K562 (cell line): ENCODE results near the gene DBNDD2. TPM values are rescaled to one million over a fixed set of nuclear protein-coding genes. Genes with fewer than 3 reads are reported as not detected.

Source experiments
- BCOR ChIP-seq: fragments of 450-650 bp; IDR thresholded peaks from 2 replicates; pipeline ENCODE4 v1.6.1; 2016
- EP400 ChIP-seq: fragments of 450-650 bp; IDR thresholded peaks from 2 replicates; pipeline ENCODE4 v1.6.1; 2017; ENCODE audit warnings: antibody characterized with exemption, mild to moderate bottlenecking, moderate library complexity
- FOXJ3 ChIP-seq: sonication (generic); formaldehyde crosslinking; IDR thresholded peaks from 2 replicates; pipeline ENCODE4 v1.4.0; 2020; ENCODE audit warnings: mild to moderate bottlenecking, missing genetic modification reagents
- FOXK2 ChIP-seq, 2 experiments: fragments of 450-650 bp; IDR thresholded peaks in 1 of 2; conservative IDR thresholded peaks in 1 of 2; 2 replicates each; pipeline ENCODE4 v1.6.1; 2016; ENCODE audit warnings: low read depth in 2 of 2, mild to moderate bottlenecking in 1 of 2
- HMGXB4 ChIP-seq: sonication (generic); formaldehyde crosslinking; IDR thresholded peaks from 2 replicates; pipeline ENCODE4 v1.8.1; 2023; ENCODE audit warnings: mild to moderate bottlenecking, missing genetic modification reagents
- JUN ChIP-seq, 2 experiments: sonication (generic) in 1 of 2; formaldehyde crosslinking in 1 of 2; IDR thresholded peaks; 2 replicates each; pipeline versions ENCODE4 v1.6.1 to v1.8.0; 2012 to 2022; ENCODE audit warnings: borderline replicate concordance in 2 of 2, mild to moderate bottlenecking in 2 of 2, improper control_type of control experiment in 1 of 2, low read depth in 1 of 2, low read length in 1 of 2, missing genetic modification reagents in 1 of 2
- KLF1 ChIP-seq: fragments of 450-650 bp; IDR thresholded peaks from 2 replicates; pipeline ENCODE4 v1.6.1; 2016; ENCODE audit warnings: missing genetic modification characterization, missing compliant biosample characterization
- MAFG ChIP-seq: fragments of 450-650 bp; conservative IDR thresholded peaks from 2 replicates; pipeline ENCODE4 v1.6.1; 2016; ENCODE audit warnings: missing genetic modification characterization, missing compliant biosample characterization
- MCM3 ChIP-seq: fragments of 450-650 bp; IDR thresholded peaks from 2 replicates; pipeline ENCODE4 v1.6.1; 2016
- MEF2D ChIP-seq: conservative IDR thresholded peaks from 2 replicates; pipeline ENCODE4 v1.6.1; 2016; ENCODE audit warnings: low read depth, missing genetic modification characterization, missing compliant biosample characterization
- MEIS2 ChIP-seq: fragments of 450-650 bp; IDR thresholded peaks from 2 replicates; pipeline ENCODE4 v1.6.1; 2014; ENCODE audit warnings: mild to moderate bottlenecking; ENCODE audit not compliant: partially characterized antibody
- MXI1 ChIP-seq: IDR thresholded peaks from 2 replicates; pipeline ENCODE4 v1.6.1; 2011; ENCODE audit warnings: low read depth, mild to moderate bottlenecking, improper control_type of control experiment, low read length
- NCOA2 ChIP-seq, 2 experiments: fragments of 450-650 bp; IDR thresholded peaks; 2 replicates each; pipeline ENCODE4 v1.6.1; 2018; ENCODE audit warnings: mild to moderate bottlenecking in 2 of 2, moderate library complexity in 1 of 2; ENCODE audit not compliant: partially characterized antibody in 2 of 2
- NCOA6 ChIP-seq: fragments of 450-650 bp; IDR thresholded peaks from 2 replicates; pipeline ENCODE4 v1.6.1; 2017; ENCODE audit warnings: mild to moderate bottlenecking
- POLR2A ChIP-seq: fragments of 450-650 bp; conservative IDR thresholded peaks from 2 replicates; pipeline ENCODE4 v1.6.1; 2016
- RHOXF2B ChIP-seq: fragments of 250-450 bp; sonication (Bioruptor Pico); conservative IDR thresholded peaks from 2 replicates; pipeline ENCODE4 v1.5.1; 2021
- SMARCA4 ChIP-seq: fragments of 450-650 bp; IDR thresholded peaks from 2 replicates; pipeline ENCODE4 v1.6.1; 2016
- SMC3 ChIP-seq: conservative IDR thresholded peaks from 2 replicates; pipeline ENCODE4 v1.6.1; 2011; ENCODE audit warnings: low read depth, low read length, improper control_type of control experiment; ENCODE audit not compliant: insufficient read depth
- TAL1 ChIP-seq: fragments of 450-650 bp; IDR thresholded peaks from 2 replicates; pipeline ENCODE4 v1.6.1; 2016; ENCODE audit warnings: mild to moderate bottlenecking
- TCF7 ChIP-seq: sonication (generic); IDR thresholded peaks from 2 replicates; pipeline ENCODE4 v1.6.1; 2016; ENCODE audit warnings: antibody characterized with exemption, borderline replicate concordance
- ZMIZ1 ChIP-seq, 2 experiments: fragments of 150-350 bp in 1 of 2; IDR thresholded peaks; 2 replicates each; pipeline ENCODE4 v1.6.1; 2012 to 2016; ENCODE audit warnings: low read depth in 2 of 2, low read length in 2 of 2, mild to moderate bottlenecking in 1 of 2, moderate library complexity in 1 of 2
- ZNF280B ChIP-seq: fragments of 250-450 bp; sonication (Bioruptor Pico); IDR thresholded peaks from 2 replicates; pipeline ENCODE4 v1.5.1; 2021; ENCODE audit warnings: mild to moderate bottlenecking
- ZNF707 ChIP-seq: fragments of 250-450 bp; sonication (Bioruptor Pico); conservative IDR thresholded peaks from 2 replicates; pipeline ENCODE4 v1.8.0; 2022; ENCODE audit warnings: inconsistent platforms, mild to moderate bottlenecking, moderate library complexity
- polyA plus RNA-seq, 8 experiments: library from polyadenylated mRNA; depleted of rRNA in 4 of 8; stranded (reverse) in 5 of 8; unstranded in 3 of 8; fragments of >200 nt; fragmentation: Nextera tagmentation in 2 of 8; fragmentation: Illumina TruSeq in 1 of 8; extraction: Ambion mirVana in 2 of 8; extraction: Trizol in 1 of 8; gene quantifications; 2 replicates each; pipeline versions ENCODE4 v1.2.1 to v1.2.3, GENCODE V29; 2011 to 2014; ENCODE audit warnings: inconsistent platforms in 1 of 8, missing spikeins in 1 of 8
- total RNA-seq, 7 experiments: library from RNA; depleted of rRNA in 6 of 7; stranded (reverse); fragments of >200 nt in 6 of 7; fragmentation: Illumina TruSeq in 2 of 7; extraction: Trizol in 2 of 7; gene quantifications; 2 replicates each; pipeline versions ENCODE4 v1.2.1 to v1.2.3, GENCODE V29; 2011 to 2021; ENCODE audit warnings: low replicate concordance in 1 of 7

The DBNDD2 gene
- total and polyA plus RNA-seq, 9 of the 15 experiments (the other 6 are each of a cell fraction or from before 2014, with no cell fraction given) = 12.8 to 64.0 (median 35.8) TPM

- no peak for TF ChIP-seq ZNF707 (CRISPR knock-in tag)
- TF ChIP-seq KLF1 (tag) = no peak
- TF ChIP-seq FOXK2 (conservative IDR thresholded peaks at IDR 0.05 in 1 of 2, IDR thresholded peaks at IDR 0.05 in 1 of 2; ENCODE audit: low read depth in 2 of 2) = 0 out of 4 replicates have a peak, but pooled peaks of 1 of the 2 experiments have one; percentile 18
- peak; percentile 54 for TF ChIP-seq MAFG
- no peak for TF ChIP-seq BCOR
- no peak for TF ChIP-seq NCOA2 (IDR thresholded peaks at IDR 0.05; ENCODE audit: partially characterized antibody in 2 of 2)
- TF ChIP-seq SMARCA4 = peak; percentile 41; the same call in 1 of the 2 replicates
- no peak for TF ChIP-seq TCF7
- TF ChIP-seq NCOA6 = no peak
- TF ChIP-seq TAL1 = peak; percentile 62
- TF ChIP-seq POLR2A = 0 out of 2 replicates have a peak, but pooled peaks have one; percentile 48
- no peak for TF ChIP-seq ZNF280B
- TF ChIP-seq HMGXB4 (CRISPR knock-in tag) = no peak
- TF ChIP-seq EP400 = peak; percentile 76
- TF ChIP-seq SMC3 = 0 out of 2 replicates have a peak, but pooled peaks have one; percentile 10
- no peak for TF ChIP-seq MCM3
- no peak for TF ChIP-seq ZMIZ1 (IDR thresholded peaks at IDR 0.05; ENCODE audit: low read depth in 2 of 2, low read length in 2 of 2)
- no peak for TF ChIP-seq MEF2D (tag)
- no peak for TF ChIP-seq FOXJ3
- TF ChIP-seq MEIS2 = peak; percentile 46
- no peak for TF ChIP-seq RHOXF2B (CRISPR knock-in tag)
- peak; percentile 84 for TF ChIP-seq MXI1
- TF ChIP-seq JUN (IDR thresholded peaks at IDR 0.05; ENCODE audit: borderline replicate concordance, low read depth, low read length) = peak; percentile 33; the same call in 1 of the 2 replicates
- no peak for TF ChIP-seq JUN (CRISPR knock-in tag; IDR thresholded peaks at IDR 0.05; ENCODE audit: borderline replicate concordance)
Measured at GRCh38 chr20:45427236-45428149, 19.4 kb downstream of the DBNDD2 start (continued).
